ACC112 (cell line): ENCODE results near the gene RPTOR.

ENCODE experiments used
- H2AFZ ChIP-seq: fragments of 200-600 bp; sonication (generic); one replicate; pipeline ENCODE4 v1.6.0; 2017; ENCODE audit warnings: antibody characterized with exemption, low read length; ENCODE audit not compliant: unreplicated experiment
- H3K27ac ChIP-seq: fragments of 200-600 bp; sonication (generic); 2 replicates; pipeline ENCODE4 v1.5.1; 2014; ENCODE audit warnings: low read depth, mild to moderate bottlenecking, antibody characterized with exemption, low read length, moderate library complexity
- H3K27me3 ChIP-seq: fragments of 200-600 bp; sonication (generic); 2 replicates; pipeline ENCODE4 v1.6.1; 2014; ENCODE audit warnings: mild to moderate bottlenecking, antibody characterized with exemption, low read length, moderate library complexity, mixed read lengths; ENCODE audit not compliant: insufficient read depth
- H3K36me3 ChIP-seq: fragments of 200-600 bp; sonication (generic); 2 replicates; pipeline ENCODE4 v1.6.1; 2016; ENCODE audit warnings: mild to moderate bottlenecking, antibody characterized with exemption, low read length, moderate library complexity, mixed read lengths; ENCODE audit not compliant: insufficient read depth
- H3K4me1 ChIP-seq: fragments of 200-600 bp; sonication (generic); one replicate; pipeline ENCODE4 v1.6.1; 2016; ENCODE audit warnings: low read length, mixed read lengths; ENCODE audit not compliant: insufficient read depth, unreplicated experiment, control insufficient read depth
- H3K4me3 ChIP-seq: fragments of 200-600 bp; sonication (generic); 2 replicates; pipeline ENCODE4 v1.5.1; 2014; ENCODE audit warnings: mild to moderate bottlenecking, low read depth, low read length
- H3K79me2 ChIP-seq: fragments of 200-600 bp; sonication (generic); one replicate; pipeline ENCODE4 v1.6.0; 2016; ENCODE audit warnings: low read length; ENCODE audit not compliant: control insufficient read depth, unreplicated experiment, insufficient read depth

RPTOR gene

DNA sequence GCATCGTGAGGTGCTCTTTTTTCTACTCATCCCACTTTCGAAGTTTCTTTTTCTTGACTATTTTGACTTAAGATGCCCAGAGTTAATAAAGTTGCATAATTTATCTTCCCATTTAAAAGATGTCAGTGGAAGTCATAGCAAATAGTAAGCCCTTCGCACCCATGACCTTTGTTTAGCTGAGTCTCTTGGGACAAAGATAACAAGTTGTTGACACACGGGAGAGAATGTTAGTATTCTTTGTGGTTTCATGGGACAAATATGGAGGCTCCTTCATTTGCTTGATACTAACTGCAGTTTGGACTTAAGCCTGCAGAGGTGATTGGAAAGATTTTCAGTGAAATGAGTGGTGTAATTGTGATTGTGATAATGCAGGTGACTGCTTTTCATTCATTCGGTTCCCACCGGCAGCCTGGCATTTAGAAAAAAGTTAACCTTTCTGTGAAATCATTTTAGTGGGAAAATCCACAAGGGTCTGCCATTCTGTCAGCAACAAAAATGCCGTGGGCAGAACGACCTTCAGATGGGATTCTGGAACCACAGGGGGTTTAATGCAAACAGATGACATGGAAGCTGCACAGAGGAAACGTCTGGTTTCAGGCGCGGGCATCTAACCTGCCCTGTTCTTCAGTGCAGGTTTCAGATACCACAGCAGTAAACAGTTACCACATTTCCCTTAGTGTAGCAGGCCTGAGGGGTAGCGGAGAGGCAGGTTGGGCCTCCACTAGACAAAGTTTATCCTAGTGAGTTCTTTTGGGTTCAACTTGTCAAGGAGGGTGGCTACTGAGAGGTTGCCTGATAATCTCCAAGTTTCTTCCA lies 123.0 kb downstream of the RPTOR start:
- Histone ChIP-seq H3K79me2 (peaks cover 26% of the 10 kb centered on the region), H2AFZ (no peak overlapping the region), H3K4me3 (no peak overlapping the region), H3K4me1 (peaks cover 5% of the 10 kb centered on the region), H3K36me3 (peaks cover 6% of the 10 kb centered on the region), H3K27me3 (no peaks in the 10 kb centered on the region), H3K27ac (no peak overlapping the region)

DNA sequence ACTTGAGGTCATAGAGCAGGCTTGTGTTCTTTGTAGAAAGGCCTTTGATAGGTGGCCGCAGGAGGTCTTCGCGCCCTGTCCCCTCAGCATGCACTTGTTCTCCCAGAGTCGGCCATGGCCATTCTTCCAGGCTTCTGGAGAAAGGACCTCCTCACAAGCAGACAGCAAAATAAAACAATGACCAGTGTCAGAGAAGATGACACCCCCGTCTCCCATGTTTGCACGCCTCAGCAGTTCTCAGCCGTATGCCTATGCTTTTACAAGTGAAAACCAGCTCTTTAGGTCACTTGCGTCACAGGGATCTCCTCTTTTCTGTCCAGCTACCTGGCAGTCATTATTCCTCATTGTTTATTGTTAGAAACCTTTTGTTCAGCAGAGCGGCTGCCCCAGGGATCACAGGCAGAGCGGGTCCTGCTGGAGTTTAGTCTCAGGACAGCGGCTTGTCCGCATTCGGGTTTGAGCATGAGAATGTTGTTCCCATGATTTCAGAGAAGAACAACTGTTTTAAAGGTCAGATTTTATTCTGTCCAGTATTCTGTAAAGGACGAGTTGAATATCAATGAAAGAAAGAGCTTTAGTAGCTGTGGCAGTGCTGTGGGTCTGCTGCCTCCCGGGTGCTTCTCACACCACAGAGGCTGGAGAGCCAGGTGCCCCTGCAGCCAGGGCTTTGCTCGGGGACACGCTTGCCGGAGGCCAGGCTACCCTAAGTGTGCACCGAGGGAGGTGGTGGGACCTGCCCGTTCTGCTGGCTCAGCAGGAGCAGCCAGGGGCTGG lies 123.9 kb downstream of the RPTOR start:
- Histone ChIP-seq H3K27ac (no peak overlapping the region), H3K79me2 (peaks cover 18% of the 10 kb centered on the region), H3K4me1 (peaks cover 10% of the 10 kb centered on the region), H3K4me3 (no peak overlapping the region), H3K36me3 (peaks cover 6% of the 10 kb centered on the region), H2AFZ (no peak overlapping the region), H3K27me3 (no peaks in the 10 kb centered on the region)

- Histone ChIP-seq H3K4me1 (peaks cover 8% of the 10 kb centered on the region), H3K79me2 (peaks cover 20% of the 10 kb centered on the region)
These were observed 126.6 kb downstream of the RPTOR start for GRCh38 chr17:80671039-80671824.

DNA sequence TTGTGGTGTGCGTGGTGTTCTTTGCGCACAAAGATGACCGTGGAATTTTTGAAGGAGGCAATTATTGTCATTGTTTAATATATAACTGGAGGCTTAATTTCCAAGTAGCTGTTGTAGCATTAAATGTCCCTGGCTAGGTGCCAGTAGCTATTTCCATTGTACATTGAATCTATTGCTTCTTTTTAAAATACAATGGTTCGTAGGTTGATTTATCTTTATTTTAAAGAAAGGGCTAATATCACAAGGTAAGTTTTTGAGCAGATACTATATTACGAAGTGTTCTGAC lies 127.1 kb downstream of the RPTOR start:
- peaks cover 15% of the 10 kb centered on the region for H3K79me2 ChIP-seq
- peaks cover 6% of the 10 kb centered on the region; the same call in 1 of the 2 replicates for H3K36me3 ChIP-seq
- H3K4me3 ChIP-seq: no peak overlapping the region
- no peaks in the 10 kb centered on the region for H3K27me3 ChIP-seq
- H3K27ac ChIP-seq: no peak overlapping the region
- peaks cover 8% of the 10 kb centered on the region for H3K4me1 ChIP-seq
- no peak overlapping the region for H2AFZ ChIP-seq

More at GRCh38 chr17:80671039-80671824, 126.6 kb downstream of the RPTOR start:
- no peak overlapping the region for H2AFZ ChIP-seq
- no peaks in the 10 kb centered on the region for H3K27me3 ChIP-seq
- H3K27ac ChIP-seq: no peak overlapping the region
- peaks cover 6% of the 10 kb centered on the region for H3K36me3 ChIP-seq
- no peak overlapping the region for H3K4me3 ChIP-seq

- Histone ChIP-seq H3K4me1 (peaks cover 8% of the 10 kb centered on the region), H3K27me3 (no peaks in the 10 kb centered on the region), H2AFZ (no peak overlapping the region), H3K27ac (no peak overlapping the region), H3K79me2 (peaks cover 15% of the 10 kb centered on the region), H3K36me3 (peaks cover 6% of the 10 kb centered on the region; the same call in 1 of the 2 replicates), H3K4me3 (no peak overlapping the region)
These were observed 128.7 kb downstream of the RPTOR start for GRCh38 chr17:80673152-80673920.

DNA sequence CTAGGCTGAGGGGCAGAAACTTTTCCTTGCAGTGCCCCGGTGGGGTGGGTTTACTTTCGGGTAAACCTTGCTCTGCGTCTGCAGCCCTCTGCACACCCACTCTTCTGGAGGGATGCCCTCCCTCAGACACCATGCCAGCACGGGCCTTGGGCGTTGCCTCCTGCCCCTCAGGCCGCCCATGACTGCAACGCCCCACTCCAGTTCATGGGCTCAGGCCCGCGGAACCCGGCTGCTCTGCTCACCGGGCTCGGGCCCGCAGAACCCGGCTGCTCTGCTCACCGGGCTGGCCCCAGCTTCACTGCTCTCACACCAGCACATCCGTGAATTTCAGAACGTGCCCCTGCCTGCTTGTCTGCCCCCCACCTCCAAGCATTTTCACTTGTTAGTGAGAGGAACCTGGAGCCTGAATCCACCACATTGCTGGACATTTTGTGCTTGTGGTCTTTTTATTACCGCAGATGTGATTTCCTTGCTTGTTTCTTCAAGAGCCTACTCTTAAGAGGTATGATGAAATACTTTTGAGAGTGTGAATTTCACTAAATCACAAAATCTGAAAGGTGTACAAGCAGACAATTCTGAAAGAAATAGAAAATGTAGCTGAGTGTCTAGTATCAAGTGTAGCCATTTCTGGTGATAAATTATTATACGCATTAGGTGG lies 130.9 kb downstream of the RPTOR start:
- Histone ChIP-seq H2AFZ (no peak overlapping the region), H3K4me3 (no peak overlapping the region), H3K79me2 (peaks cover 15% of the 10 kb centered on the region), H3K27me3 (no peaks in the 10 kb centered on the region), H3K4me1 (peaks cover 8% of the 10 kb centered on the region), H3K36me3 (peaks cover 6% of the 10 kb centered on the region; the same call in 1 of the 2 replicates), H3K27ac (no peak overlapping the region)

DNA sequence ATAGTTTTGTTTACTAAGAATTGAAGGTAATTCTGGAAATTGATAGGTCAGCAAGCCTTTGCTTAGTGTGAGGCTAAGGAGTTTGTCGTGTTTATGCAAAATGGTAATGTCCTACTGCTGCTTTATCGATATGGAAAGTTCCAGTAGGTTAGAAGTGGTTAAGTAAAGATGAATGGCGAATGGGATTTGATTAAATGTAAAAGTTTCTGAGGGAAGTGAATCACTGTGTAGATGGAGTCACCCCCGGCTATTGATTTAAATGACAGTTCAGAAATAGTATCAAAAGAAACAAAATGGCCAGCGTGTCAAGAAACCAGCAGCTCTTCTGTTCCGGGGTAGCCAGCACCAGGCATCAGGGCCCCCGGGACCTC lies 131.4 kb downstream of the RPTOR start:
- H3K79me2 ChIP-seq: peaks cover 15% of the 10 kb centered on the region
- H3K4me1 ChIP-seq: peaks cover 8% of the 10 kb centered on the region
- H3K36me3 ChIP-seq: peaks cover 5% of the 10 kb centered on the region; the same call in 1 of the 2 replicates

DNA sequence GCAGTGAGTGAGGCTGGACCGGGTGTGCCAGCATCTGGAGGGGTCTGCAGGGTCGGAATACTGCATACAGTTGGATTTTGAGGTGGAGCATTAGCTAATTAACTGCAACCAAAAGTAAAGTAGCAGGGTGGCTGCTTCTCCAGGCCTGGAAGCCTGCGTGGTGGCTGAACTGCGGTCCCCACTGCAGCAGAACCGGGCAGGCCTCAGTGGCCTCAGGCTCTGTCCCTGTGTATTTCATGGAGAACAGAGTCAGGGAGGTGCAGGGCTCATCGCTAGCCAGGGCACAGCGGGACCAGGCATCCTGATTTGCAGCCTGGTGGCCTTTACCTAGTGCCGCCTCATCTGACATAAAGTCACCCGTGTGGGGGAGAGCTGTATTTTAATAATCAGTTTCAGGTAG lies 131.9 kb downstream of the RPTOR start:
- H3K79me2 ChIP-seq: peaks cover 15% of the 10 kb centered on the region
- H3K4me1 ChIP-seq: peaks cover 8% of the 10 kb centered on the region
- no peak overlapping the region for H3K4me3 ChIP-seq
- no peak overlapping the region for H2AFZ ChIP-seq
- H3K27ac ChIP-seq: no peak overlapping the region
- peaks cover 2% of the 10 kb centered on the region; the same call in 1 of the 2 replicates for H3K36me3 ChIP-seq
- H3K27me3 ChIP-seq: no peaks in the 10 kb centered on the region

More for the DNA sequence above, 131.4 kb downstream of the RPTOR start:
- Histone ChIP-seq H3K27ac (no peak overlapping the region), H3K4me3 (no peak overlapping the region), H3K27me3 (no peaks in the 10 kb centered on the region), H2AFZ (no peak overlapping the region)

GRCh38 chr17:80677214-80677756 lies 132.6 kb downstream of the RPTOR start:
- no peaks in the 10 kb centered on the region for H3K36me3 ChIP-seq
- no peak overlapping the region for H3K4me3 ChIP-seq
- peaks cover 15% of the 10 kb centered on the region for H3K79me2 ChIP-seq
- no peak overlapping the region for H2AFZ ChIP-seq
- no peak overlapping the region for H3K27ac ChIP-seq
- H3K27me3 ChIP-seq: no peaks in the 10 kb centered on the region
- H3K4me1 ChIP-seq: peaks cover 8% of the 10 kb centered on the region
